ENCODE data around the gene EXOC3.

Gene EXOC3

GRCh38 chr5:411728-412127 is 31.2 kb upstream of the EXOC3 start:
- no peak overlapping the region for H3K27ac ChIP-seq
- TF ChIP-seq ZFX (IDR thresholded peaks at IDR 0.05) (no peak), CTCF (conservative IDR thresholded peaks at IDR 0.05) (no peak)

- peak overlapping the region; percentile 32; the same call in 1 of the 2 replicates for H3K27ac ChIP-seq
These were observed 27.7 kb upstream of the EXOC3 start for GRCh38 chr5:414991-415927.

- TF ChIP-seq CTCF (conservative IDR thresholded peaks at IDR 0.05) (no peak), ZFX (IDR thresholded peaks at IDR 0.05) (no peak)
- H3K27ac ChIP-seq = no peak overlapping the region
These were observed 26.9 kb upstream of the EXOC3 start for GRCh38 chr5:415928-416635.

- TF ChIP-seq ZFX (IDR thresholded peaks at IDR 0.05) (no peak), CTCF (conservative IDR thresholded peaks at IDR 0.05) (no peak)
- H3K27ac ChIP-seq = no peak overlapping the region
These were observed 26.4 kb upstream of the EXOC3 start for GRCh38 chr5:416636-416960.

- no peak overlapping the region for H3K27ac ChIP-seq
- TF ChIP-seq ZFX (IDR thresholded peaks at IDR 0.05) (no peak), CTCF (conservative IDR thresholded peaks at IDR 0.05) (no peak)
These were observed 25.4 kb upstream of the EXOC3 start for GRCh38 chr5:417301-418161.

GRCh38 chr5:418162-419121 is 24.5 kb upstream of the EXOC3 start:
- no peak for TF ChIP-seq CTCF (conservative IDR thresholded peaks at IDR 0.05)
- no peak for TF ChIP-seq ZFX (IDR thresholded peaks at IDR 0.05)
- no peak overlapping the region for H3K27ac ChIP-seq

GRCh38 chr5:419970-420369 is 23.0 kb upstream of the EXOC3 start:
- TF ChIP-seq CTCF (conservative IDR thresholded peaks at IDR 0.05) = no peak
- no peak for TF ChIP-seq ZFX (IDR thresholded peaks at IDR 0.05)
- no peak overlapping the region for H3K27ac ChIP-seq
